Left lung (tissue), 10 donors: ENCODE measurements around the gene HCK. TPM values are rescaled to one million over a fixed set of nuclear protein-coding genes. Genes with fewer than 3 reads are reported as not detected.

Source experiments
- ATAC-seq: fragments of 200-7000 bp; cut with Tn5 transposase; one replicate; pipeline ENCODE4 v1.9.1; 2020; ENCODE audit warnings: moderate library complexity
- DNase-seq, 4 donors: peaks; one replicate each; pipeline ENCODE4 v3.0.0-alpha.2; 2013 to 2020
- H3K27ac ChIP-seq, 2 donors: fragments of 200-600 bp; sonication (generic) in 1 of 2; one replicate each; pipeline versions ENCODE4 v1.5.0 to v1.8.0; 2020 to 2021
- H3K27me3 ChIP-seq, 2 donors: fragments of 200-600 bp; sonication (generic) in 1 of 2; one replicate each; pipeline versions ENCODE4 v1.5.0 to v1.8.0; 2020 to 2021
- H3K36me3 ChIP-seq, 2 donors: fragments of 200-600 bp; sonication (generic) in 1 of 2; one replicate each; pipeline versions ENCODE4 v1.5.0 to v1.8.0; 2020 to 2021
- H3K4me1 ChIP-seq, 2 donors: fragments of 200-600 bp; one replicate each; pipeline ENCODE4 v1.8.0; 2021
- H3K4me3 ChIP-seq, 2 donors: fragments of 200-600 bp; sonication (generic) in 1 of 2; one replicate each; pipeline versions ENCODE4 v1.5.0 to v1.8.0; 2020 to 2021; ENCODE audit warnings: mild to moderate bottlenecking in 1 of 2
- H3K9me3 ChIP-seq, 2 donors: fragments of 200-600 bp; sonication (generic) in 1 of 2; one replicate each; pipeline versions ENCODE4 v1.5.0 to v1.8.0; 2020 to 2021
- intact Hi-C, 2 donors: fragments of 100-400 bp; cut with DNase I; formaldehyde crosslinking; loops; one replicate each; pipeline versions ENCODE4 v1.11.2 to v1.14.2; 2022
- polyA plus RNA-seq, 6 donors: library from polyadenylated mRNA; unstranded; fragments of 120-200 nt; gene quantifications; one replicate each; pipeline ENCODE4 v1.2.1, GENCODE V29; 2013; ENCODE audit not compliant: insufficient read length in 6 of 6
- total RNA-seq, 2 donors: library from RNA; stranded (reverse); fragmentation: NEBNext Ultra II Directional; extraction: Animal tissue kit (Norgen Biotek cat#: 25700); gene quantifications; one replicate each; pipeline ENCODE4 v1.2.1, GENCODE V29; 2021
- TF ChIP-seq, protein P1 (sequence below), 2 donors: fragments of 200-600 bp; sonication (generic) in 1 of 2; IDR thresholded peaks; one replicate each; pipeline versions ENCODE4 v1.5.0 to v1.8.0; 2021; ENCODE audit warnings: antibody characterized with exemption in 2 of 2
- donor health status: DM: no; HTN: yes; CAD: no.
- donor health status: DM: no; HTN: no; CAD: no.

Gene HCK
- total and polyA plus RNA-seq, 8 donors: 3.0 to 110 (median 5.0) TPM

DNA sequence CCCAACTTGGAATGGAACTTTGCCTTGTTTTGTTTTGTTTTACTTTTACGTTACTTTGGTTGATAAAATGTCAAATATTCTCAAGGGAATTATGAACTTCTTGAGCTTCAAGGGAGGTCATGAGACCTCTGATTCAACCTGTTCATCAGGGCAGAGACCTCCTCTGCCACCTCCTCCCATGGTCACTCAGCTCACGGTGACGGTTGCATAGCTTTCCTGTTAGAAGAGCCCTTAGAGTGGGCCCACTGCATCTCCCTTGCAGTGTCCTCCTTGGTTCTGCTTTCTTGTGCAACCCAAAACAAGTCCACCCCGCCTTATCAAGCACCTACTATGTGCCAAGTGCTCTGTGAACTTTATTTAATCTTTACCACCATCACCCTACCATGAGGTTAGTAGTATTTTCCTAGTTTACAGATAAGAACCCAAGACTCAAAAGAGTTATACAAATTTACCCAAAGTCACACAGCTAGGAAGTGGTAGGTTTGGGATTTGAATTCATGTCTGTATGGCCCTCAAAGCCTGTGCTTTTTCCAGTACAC lies 72.9 kb downstream of the HCK start:
- Histone ChIP-seq H3K4me3 (no peak overlapping the region), H3K4me1 (peaks cover 0 to 3% of the 10 kb centered on the region in 2 donors), H3K27ac (no peak overlapping the region), H3K27me3 (no peaks in the 10 kb centered on the region), H3K36me3 (peaks cover 0 to 13% of the 10 kb centered on the region in 2 donors), H3K9me3 (no peaks in the 10 kb centered on the region)
- ATAC-seq: no peak
- intact Hi-C loops: no loop called here
- DNase-seq: no peak
- TF ChIP-seq, protein P1, sequence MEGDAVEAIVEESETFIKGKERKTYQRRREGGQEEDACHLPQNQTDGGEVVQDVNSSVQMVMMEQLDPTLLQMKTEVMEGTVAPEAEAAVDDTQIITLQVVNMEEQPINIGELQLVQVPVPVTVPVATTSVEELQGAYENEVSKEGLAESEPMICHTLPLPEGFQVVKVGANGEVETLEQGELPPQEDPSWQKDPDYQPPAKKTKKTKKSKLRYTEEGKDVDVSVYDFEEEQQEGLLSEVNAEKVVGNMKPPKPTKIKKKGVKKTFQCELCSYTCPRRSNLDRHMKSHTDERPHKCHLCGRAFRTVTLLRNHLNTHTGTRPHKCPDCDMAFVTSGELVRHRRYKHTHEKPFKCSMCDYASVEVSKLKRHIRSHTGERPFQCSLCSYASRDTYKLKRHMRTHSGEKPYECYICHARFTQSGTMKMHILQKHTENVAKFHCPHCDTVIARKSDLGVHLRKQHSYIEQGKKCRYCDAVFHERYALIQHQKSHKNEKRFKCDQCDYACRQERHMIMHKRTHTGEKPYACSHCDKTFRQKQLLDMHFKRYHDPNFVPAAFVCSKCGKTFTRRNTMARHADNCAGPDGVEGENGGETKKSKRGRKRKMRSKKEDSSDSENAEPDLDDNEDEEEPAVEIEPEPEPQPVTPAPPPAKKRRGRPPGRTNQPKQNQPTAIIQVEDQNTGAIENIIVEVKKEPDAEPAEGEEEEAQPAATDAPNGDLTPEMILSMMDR (IDR thresholded peaks at IDR 0.05): no peak

DNA sequence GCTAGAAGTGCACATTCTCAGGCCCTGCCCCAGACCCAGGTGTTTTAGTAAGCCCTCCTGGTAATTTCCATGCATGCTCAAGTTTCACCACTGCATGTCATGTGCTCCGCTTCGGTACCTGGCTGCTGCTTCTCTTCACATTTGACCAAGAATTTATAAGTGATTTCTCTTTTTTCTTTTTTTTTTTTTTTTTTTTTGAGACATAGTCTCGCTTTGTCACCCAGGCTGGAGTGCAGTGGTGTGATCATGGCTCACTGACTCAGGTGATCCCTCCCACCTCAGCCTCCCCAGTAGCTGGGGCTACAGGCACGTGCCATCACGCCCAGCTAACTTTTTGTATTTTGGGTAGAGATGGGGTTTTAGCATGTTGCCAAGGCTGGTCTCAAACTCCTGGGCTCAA lies 73.5 kb downstream of the HCK start:
- no peaks in the 10 kb centered on the region for H3K9me3 ChIP-seq
- no peak for DNase-seq
- ATAC-seq: no peak
- no peaks in the 10 kb centered on the region for H3K27me3 ChIP-seq
- TF ChIP-seq, protein P1 (IDR thresholded peaks at IDR 0.05): no peak
- H3K4me3 ChIP-seq: no peak overlapping the region
- H3K36me3 ChIP-seq: peaks cover 0 to 13% of the 10 kb centered on the region in 2 donors
- peaks cover 0 to under 1% of the 10 kb centered on the region in 2 donors for H3K4me1 ChIP-seq
- intact Hi-C loops: no loop called here
- H3K27ac ChIP-seq: no peak overlapping the region

DNA sequence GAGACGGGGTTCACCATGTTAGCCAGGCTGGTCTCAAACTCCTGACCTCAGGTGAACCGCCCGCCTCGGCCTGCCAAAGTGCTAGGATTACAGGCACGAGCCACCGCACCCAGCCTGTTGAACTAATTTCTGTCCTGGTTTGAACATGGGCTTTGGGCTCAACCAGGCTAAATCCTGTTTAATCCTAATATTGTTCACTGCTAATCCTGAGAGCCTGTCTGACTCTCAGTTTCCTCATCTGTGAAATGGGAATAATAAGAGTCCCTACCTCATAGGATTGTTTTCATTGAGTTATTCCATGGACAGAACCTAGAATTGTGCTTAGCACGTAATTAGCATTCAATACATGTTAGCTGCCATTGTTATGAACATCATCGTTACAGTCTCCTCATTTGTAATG lies 74.9 kb downstream of the HCK start:
- Histone ChIP-seq H3K27ac (no peak overlapping the region), H3K9me3 (no peaks in the 10 kb centered on the region), H3K27me3 (no peaks in the 10 kb centered on the region), H3K4me1 (no peaks in the 10 kb centered on the region), H3K36me3 (peaks cover 0 to 13% of the 10 kb centered on the region in 2 donors), H3K4me3 (no peak overlapping the region)
- ATAC-seq (no peak), DNase-seq (no peak)
- intact Hi-C loops: no loop called here
- TF ChIP-seq, protein P1 (IDR thresholded peaks at IDR 0.05): no peak

DNA sequence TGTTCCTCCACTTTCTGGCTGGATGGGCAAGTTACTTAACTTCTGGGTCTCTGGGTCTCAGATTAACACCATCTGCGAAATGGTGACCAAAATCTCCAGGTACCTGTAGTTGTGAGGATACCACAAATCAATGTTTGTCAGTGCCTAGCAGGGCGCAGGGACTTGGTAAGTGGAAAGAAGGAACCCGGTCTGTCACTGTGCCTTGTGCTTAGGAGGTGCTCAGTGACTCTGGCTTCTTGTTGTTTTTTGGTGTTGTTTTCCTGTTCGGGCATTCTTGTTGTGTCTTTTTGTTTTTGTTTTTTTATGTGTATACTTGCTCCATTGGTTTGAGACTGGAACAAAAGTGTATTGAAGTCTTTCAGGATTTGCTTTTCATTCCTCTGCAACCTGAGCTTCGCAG lies 75.3 kb downstream of the HCK start:
- DNase-seq (no peak), ATAC-seq (no peak)
- intact Hi-C loops: no loop called here
- H3K4me3 ChIP-seq: no peak overlapping the region
- no peaks in the 10 kb centered on the region for H3K4me1 ChIP-seq
- no peak overlapping the region for H3K27ac ChIP-seq
- no peaks in the 10 kb centered on the region for H3K9me3 ChIP-seq
- TF ChIP-seq, protein P1 (IDR thresholded peaks at IDR 0.05): no peak
- no peaks in the 10 kb centered on the region for H3K27me3 ChIP-seq
- peaks cover 0 to 14% of the 10 kb centered on the region in 2 donors for H3K36me3 ChIP-seq

DNA sequence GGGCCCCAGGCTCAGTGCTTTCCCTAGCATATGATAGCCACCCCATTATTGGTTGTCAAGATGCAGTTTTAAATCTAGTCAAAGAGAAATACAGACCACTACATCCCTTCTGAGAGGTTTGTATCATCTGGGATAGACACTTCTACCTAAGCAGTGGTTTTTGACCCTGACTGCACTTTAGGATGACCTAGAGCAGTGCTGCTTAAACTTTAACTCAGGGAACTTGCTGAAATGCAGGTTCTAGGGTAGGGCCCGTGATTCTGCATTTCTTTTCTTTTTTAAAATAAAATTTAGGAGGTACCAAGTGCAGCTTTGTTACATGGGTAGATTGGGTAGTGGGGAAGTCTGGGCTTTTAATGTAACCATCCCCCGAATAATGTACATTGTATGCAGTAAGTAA lies 76.1 kb downstream of the HCK start:
- Histone ChIP-seq H3K4me1 (no peaks in the 10 kb centered on the region), H3K9me3 (no peaks in the 10 kb centered on the region), H3K27me3 (no peaks in the 10 kb centered on the region), H3K27ac (no peak overlapping the region), H3K36me3 (peaks cover 0 to 22% of the 10 kb centered on the region in 2 donors), H3K4me3 (no peak overlapping the region)
- no peak for DNase-seq
- TF ChIP-seq, protein P1 (IDR thresholded peaks at IDR 0.05): no peak
- no peak for ATAC-seq
- intact Hi-C loops: no loop called here
